H1 (cell line): ENCODE measurements around the gene ZNF672.

Experiments
- ASH2L ChIP-seq: fragments of 200-600, 300-600 bp; sonication (generic); IDR thresholded peaks from one replicate; pipeline ENCODE4 v1.7.1; 2017; ENCODE audit warnings: low read length
- FOSL1 ChIP-seq: IDR thresholded peaks from 2 replicates; pipeline ENCODE4 v1.6.1; 2011; ENCODE audit warnings: mild to moderate bottlenecking, low read depth, low read length, moderate library complexity; ENCODE audit not compliant: insufficient read depth
- KDM5A ChIP-seq: fragments of 200-600 bp; IDR thresholded peaks from 2 replicates; pipeline ENCODE4 v1.7.1; 2012; ENCODE audit warnings: mild to moderate bottlenecking, low read length, inconsistent platforms, mixed read lengths
- PHF8 ChIP-seq: fragments of 200-600 bp; sonication (generic); conservative IDR thresholded peaks from 2 replicates; pipeline ENCODE4 v1.7.1; 2012; ENCODE audit warnings: low read depth, mild to moderate bottlenecking, inconsistent platforms, low read length, moderate library complexity
- POLR2AphosphoS5 ChIP-seq: IDR thresholded peaks from 2 replicates; pipeline ENCODE4 v1.6.1; 2011; ENCODE audit warnings: low read depth, low read length
- TAF1 ChIP-seq: IDR thresholded peaks from 2 replicates; pipeline ENCODE4 v1.6.1; 2011; ENCODE audit warnings: mild to moderate bottlenecking, low read depth, low read length
- TF ChIP-seq, protein P1 (sequence below), 3 experiments: IDR thresholded peaks; 1 replicate in 2 of 3; 2 replicates in 1 of 3; pipeline versions ENCODE4 v1.5.1 to v1.6.1; 2011; ENCODE audit warnings: low read length in 3 of 3, mild to moderate bottlenecking in 3 of 3, inconsistent platforms in 2 of 3, low read depth in 1 of 3, moderate library complexity in 1 of 3; ENCODE audit not compliant: insufficient read depth in 1 of 3; ENCODE audit errors: control extremely low read depth in 1 of 3

DNA sequence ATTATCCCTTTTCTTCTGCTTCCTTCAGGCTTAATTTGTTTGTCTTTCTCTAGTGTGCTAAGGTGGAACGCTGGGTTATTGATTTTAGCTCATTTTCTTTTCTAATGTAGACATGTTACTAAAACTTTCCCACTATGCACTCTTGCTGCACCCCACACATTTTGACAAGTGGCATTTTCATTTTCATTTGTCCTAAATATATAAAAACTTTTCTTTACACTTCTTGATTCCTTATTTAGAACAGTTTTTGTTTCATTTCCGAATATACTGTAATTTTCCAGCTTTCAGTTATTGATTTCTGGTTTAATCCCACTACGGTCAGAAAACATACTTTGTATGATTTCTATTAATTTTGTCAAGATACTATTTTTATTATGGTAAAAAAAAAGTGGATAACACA lies 37.6 kb upstream of the ZNF672 start:
- TF ChIP-seq KDM5A (no peak), TAF1 (no peak), POLR2AphosphoS5 (no peak), ASH2L (no peak), FOSL1 (no peak), PHF8 (no peak)
- TF ChIP-seq, protein P1, sequence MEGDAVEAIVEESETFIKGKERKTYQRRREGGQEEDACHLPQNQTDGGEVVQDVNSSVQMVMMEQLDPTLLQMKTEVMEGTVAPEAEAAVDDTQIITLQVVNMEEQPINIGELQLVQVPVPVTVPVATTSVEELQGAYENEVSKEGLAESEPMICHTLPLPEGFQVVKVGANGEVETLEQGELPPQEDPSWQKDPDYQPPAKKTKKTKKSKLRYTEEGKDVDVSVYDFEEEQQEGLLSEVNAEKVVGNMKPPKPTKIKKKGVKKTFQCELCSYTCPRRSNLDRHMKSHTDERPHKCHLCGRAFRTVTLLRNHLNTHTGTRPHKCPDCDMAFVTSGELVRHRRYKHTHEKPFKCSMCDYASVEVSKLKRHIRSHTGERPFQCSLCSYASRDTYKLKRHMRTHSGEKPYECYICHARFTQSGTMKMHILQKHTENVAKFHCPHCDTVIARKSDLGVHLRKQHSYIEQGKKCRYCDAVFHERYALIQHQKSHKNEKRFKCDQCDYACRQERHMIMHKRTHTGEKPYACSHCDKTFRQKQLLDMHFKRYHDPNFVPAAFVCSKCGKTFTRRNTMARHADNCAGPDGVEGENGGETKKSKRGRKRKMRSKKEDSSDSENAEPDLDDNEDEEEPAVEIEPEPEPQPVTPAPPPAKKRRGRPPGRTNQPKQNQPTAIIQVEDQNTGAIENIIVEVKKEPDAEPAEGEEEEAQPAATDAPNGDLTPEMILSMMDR (IDR thresholded peaks at IDR 0.05; ENCODE audit: control extremely low read depth in 1 of 3, insufficient read depth in 1 of 3, low read depth in 1 of 3, low read length in 3 of 3), result no peak
